Stimulated activated CD4-positive, alpha-beta T cell treated with anti-CD3 and anti-CD28 coated beads, Interleukin-12 subunit alpha, Interleukin-12 subunit beta, amount 100 ng/mL, for 48 hours (primary cell): ENCODE results near the gene PROX1.

Source experiments
- DNase-seq, 3 donors: peaks; one replicate each; pipeline ENCODE4 v3.0.0-alpha.2; 2020; ENCODE audit warnings: low read depth in 2 of 3, low spot score in 1 of 3

PROX1 gene

GRCh38 chr1:213979751-213980586, 7.8 kb upstream of the PROX1 start:
- no peak for DNase-seq

GRCh38 chr1:213980906-213981305, 6.9 kb upstream of the PROX1 start:
- no peak for DNase-seq

- no peak for DNase-seq
These were observed 5.5 kb upstream of the PROX1 start for GRCh38 chr1:213982289-213982671.

GRCh38 chr1:213982672-213983492, 4.9 kb upstream of the PROX1 start:
- no peak for DNase-seq

- DNase-seq, result no peak
These were observed 4.0 kb upstream of the PROX1 start for GRCh38 chr1:213983493-213984386.

GRCh38 chr1:213984387-213985208, 3.2 kb upstream of the PROX1 start:
- DNase-seq, result no peak

GRCh38 chr1:213985209-213986019, 2.4 kb upstream of the PROX1 start:
- DNase-seq, result no peak

- no peak for DNase-seq
These were observed 1.5 kb upstream of the PROX1 start for GRCh38 chr1:213986020-213986924.

- no peak for DNase-seq
These were observed 885 bp upstream of the PROX1 start for GRCh38 chr1:213986925-213987250.

- no peak for DNase-seq
These were observed 299 bp upstream of the PROX1 start for GRCh38 chr1:213987422-213987926.

- no peak for DNase-seq
These were observed 781 bp downstream of the PROX1 start for GRCh38 chr1:213988507-213989001.

GRCh38 chr1:213989002-213989855, 1.5 kb downstream of the PROX1 start:
- no peak for DNase-seq

GRCh38 chr1:213993929-213994328, 6.2 kb downstream of the PROX1 start:
- no peak for DNase-seq

GRCh38 chr1:213994888-213995287, 7.1 kb downstream of the PROX1 start:
- DNase-seq, result no peak

GRCh38 chr1:213995603-213996002, 7.8 kb downstream of the PROX1 start:
- no peak for DNase-seq

GRCh38 chr1:213996320-213997037, 8.7 kb downstream of the PROX1 start:
- DNase-seq, result no peak
